Measurements from ENCODE around the gene ADARB2.

DNA sequence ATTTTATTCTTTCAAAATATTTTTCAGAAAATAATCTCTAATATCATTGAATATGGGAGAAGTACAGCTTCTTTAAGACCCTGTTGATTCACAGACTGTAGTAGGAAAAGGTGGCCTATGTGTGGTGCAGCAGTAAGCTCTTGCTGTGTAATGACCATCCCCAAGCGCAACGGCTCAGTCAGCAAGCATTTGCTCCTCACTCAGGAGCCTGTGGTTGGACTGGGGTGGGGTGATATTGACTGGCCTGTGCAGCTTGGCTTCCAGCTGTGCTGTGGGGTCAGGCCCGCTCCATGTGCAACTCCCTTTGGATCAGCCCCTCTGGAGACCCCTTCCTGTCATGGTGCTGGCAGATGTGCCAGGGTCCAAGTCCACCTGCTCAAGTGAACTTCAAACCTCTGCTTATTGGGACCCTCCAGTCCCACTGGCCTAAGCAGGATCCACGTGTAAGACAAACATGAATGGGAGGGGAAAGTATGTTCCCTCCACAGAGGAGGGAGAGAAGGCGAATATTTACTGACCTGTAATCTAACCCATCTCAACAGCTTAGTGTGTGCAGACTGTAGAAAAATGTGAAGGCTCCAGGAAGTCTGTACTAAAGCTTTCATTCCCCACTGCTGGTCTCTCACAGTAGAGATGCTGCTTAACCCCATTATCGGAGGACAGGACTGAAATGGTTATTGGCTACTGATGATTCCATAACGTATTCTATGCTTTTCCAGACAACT, 441.4 kb downstream of the ADARB2 start:
- TF ChIP-seq RAD21 (IDR thresholded peaks at IDR 0.05; ENCODE audit: low read depth) = no peak
- TF ChIP-seq TAF1 (IDR thresholded peaks at IDR 0.05; ENCODE audit: low read depth) = no peak
- TF ChIP-seq CEBPB (IDR thresholded peaks at IDR 0.05) = no peak
- no peak for TF ChIP-seq ZBTB7A (IDR thresholded peaks at IDR 0.05; ENCODE audit: low read depth)
- TF ChIP-seq, protein P1, sequence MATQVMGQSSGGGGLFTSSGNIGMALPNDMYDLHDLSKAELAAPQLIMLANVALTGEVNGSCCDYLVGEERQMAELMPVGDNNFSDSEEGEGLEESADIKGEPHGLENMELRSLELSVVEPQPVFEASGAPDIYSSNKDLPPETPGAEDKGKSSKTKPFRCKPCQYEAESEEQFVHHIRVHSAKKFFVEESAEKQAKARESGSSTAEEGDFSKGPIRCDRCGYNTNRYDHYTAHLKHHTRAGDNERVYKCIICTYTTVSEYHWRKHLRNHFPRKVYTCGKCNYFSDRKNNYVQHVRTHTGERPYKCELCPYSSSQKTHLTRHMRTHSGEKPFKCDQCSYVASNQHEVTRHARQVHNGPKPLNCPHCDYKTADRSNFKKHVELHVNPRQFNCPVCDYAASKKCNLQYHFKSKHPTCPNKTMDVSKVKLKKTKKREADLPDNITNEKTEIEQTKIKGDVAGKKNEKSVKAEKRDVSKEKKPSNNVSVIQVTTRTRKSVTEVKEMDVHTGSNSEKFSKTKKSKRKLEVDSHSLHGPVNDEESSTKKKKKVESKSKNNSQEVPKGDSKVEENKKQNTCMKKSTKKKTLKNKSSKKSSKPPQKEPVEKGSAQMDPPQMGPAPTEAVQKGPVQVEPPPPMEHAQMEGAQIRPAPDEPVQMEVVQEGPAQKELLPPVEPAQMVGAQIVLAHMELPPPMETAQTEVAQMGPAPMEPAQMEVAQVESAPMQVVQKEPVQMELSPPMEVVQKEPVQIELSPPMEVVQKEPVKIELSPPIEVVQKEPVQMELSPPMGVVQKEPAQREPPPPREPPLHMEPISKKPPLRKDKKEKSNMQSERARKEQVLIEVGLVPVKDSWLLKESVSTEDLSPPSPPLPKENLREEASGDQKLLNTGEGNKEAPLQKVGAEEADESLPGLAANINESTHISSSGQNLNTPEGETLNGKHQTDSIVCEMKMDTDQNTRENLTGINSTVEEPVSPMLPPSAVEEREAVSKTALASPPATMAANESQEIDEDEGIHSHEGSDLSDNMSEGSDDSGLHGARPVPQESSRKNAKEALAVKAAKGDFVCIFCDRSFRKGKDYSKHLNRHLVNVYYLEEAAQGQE (IDR thresholded peaks at IDR 0.05; ENCODE audit: low read depth) = no peak
- TF ChIP-seq, protein P2, sequence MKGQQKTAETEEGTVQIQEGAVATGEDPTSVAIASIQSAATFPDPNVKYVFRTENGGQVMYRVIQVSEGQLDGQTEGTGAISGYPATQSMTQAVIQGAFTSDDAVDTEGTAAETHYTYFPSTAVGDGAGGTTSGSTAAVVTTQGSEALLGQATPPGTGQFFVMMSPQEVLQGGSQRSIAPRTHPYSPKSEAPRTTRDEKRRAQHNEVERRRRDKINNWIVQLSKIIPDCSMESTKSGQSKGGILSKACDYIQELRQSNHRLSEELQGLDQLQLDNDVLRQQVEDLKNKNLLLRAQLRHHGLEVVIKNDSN (IDR thresholded peaks at IDR 0.05) = no peak
- TF ChIP-seq, protein P3, sequence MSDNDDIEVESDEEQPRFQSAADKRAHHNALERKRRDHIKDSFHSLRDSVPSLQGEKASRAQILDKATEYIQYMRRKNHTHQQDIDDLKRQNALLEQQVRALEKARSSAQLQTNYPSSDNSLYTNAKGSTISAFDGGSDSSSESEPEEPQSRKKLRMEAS (IDR thresholded peaks at IDR 0.05) = no peak
- TF ChIP-seq CREB1 (IDR thresholded peaks at IDR 0.05; ENCODE audit: low read depth) = no peak
- TF ChIP-seq NFIC (IDR thresholded peaks at IDR 0.05) = no peak
- no peak for TF ChIP-seq YY1 (IDR thresholded peaks at IDR 0.05; ENCODE audit: low read depth)
- no peak for TF ChIP-seq FOXM1 (IDR thresholded peaks at IDR 0.05; ENCODE audit: borderline replicate concordance, low read depth)
- no peak for TF ChIP-seq EGR1 (IDR thresholded peaks at IDR 0.05)

All from Ishikawa (cell line).